H9 (cell line): ENCODE results near the gene CTPS1. TPM values are rescaled to one million over a fixed set of nuclear protein-coding genes. Genes with fewer than 3 reads are reported as not detected.

Experiments
- DNase-seq: peaks from one replicate; pipeline ENCODE4 v3.0.0-alpha.2; 2017
- H2AFZ ChIP-seq: one replicate; pipeline ENCODE4 v1.6.1; 2013; ENCODE audit warnings: mild to moderate bottlenecking, low read length, control low read depth, moderate library complexity
- H2AK5ac ChIP-seq: 2 replicates; pipeline ENCODE4 v1.6.1; 2013; ENCODE audit warnings: low read length, control low read depth, mixed read lengths; ENCODE audit not compliant: insufficient read length
- H2BK120ac ChIP-seq: one replicate; pipeline ENCODE4 v1.6.1; 2013; ENCODE audit warnings: low read depth, mild to moderate bottlenecking, low read length, control low read depth, inconsistent platforms; ENCODE audit not compliant: poor library complexity, severe bottlenecking
- H2BK12ac ChIP-seq: 2 replicates; pipeline ENCODE4 v1.6.1; 2013; ENCODE audit warnings: low read length, control low read depth, mixed read lengths, low read depth; ENCODE audit not compliant: insufficient read length
- H2BK15ac ChIP-seq: 2 replicates; pipeline ENCODE4 v1.6.1; 2013; ENCODE audit warnings: low read depth, low read length, control low read depth
- H2BK20ac ChIP-seq: one replicate; pipeline ENCODE4 v1.6.1; 2013; ENCODE audit warnings: low read depth, mild to moderate bottlenecking, low read length, control low read depth, inconsistent platforms; ENCODE audit not compliant: poor library complexity, severe bottlenecking
- H2BK5ac ChIP-seq: 2 replicates; pipeline ENCODE4 v1.6.1; 2013; ENCODE audit warnings: low read length, control low read depth, mixed read lengths; ENCODE audit not compliant: insufficient read length
- H3K14ac ChIP-seq: 2 replicates; pipeline ENCODE4 v1.6.1; 2013; ENCODE audit warnings: low read length, control low read depth; ENCODE audit not compliant: insufficient read depth
- H3K18ac ChIP-seq: 2 replicates; pipeline ENCODE4 v1.6.1; 2013; ENCODE audit warnings: low read depth, mild to moderate bottlenecking, mixed read lengths, low read length, control low read depth; ENCODE audit not compliant: insufficient read length
- H3K23ac ChIP-seq: 2 replicates; pipeline ENCODE4 v1.6.1; 2013; ENCODE audit warnings: low read length, control low read depth, mixed read lengths, low read depth; ENCODE audit not compliant: insufficient read length
- H3K23me2 ChIP-seq: 2 replicates; pipeline ENCODE4 v1.6.1; 2013; ENCODE audit warnings: low read depth, mild to moderate bottlenecking, mixed read lengths, low read length, control low read depth; ENCODE audit not compliant: insufficient read length, poor library complexity, severe bottlenecking
- H3K27ac ChIP-seq: 2 replicates; pipeline ENCODE4 v1.5.1; 2013; ENCODE audit warnings: low read length, control low read depth, mixed read lengths, low read depth; ENCODE audit not compliant: insufficient read length
- H3K27me3 ChIP-seq: 2 replicates; pipeline ENCODE4 v1.6.1; 2013; ENCODE audit warnings: low read length, control low read depth, inconsistent platforms; ENCODE audit not compliant: insufficient read depth
- H3K4ac ChIP-seq: 2 replicates; pipeline ENCODE4 v1.6.1; 2013; ENCODE audit warnings: low read depth, mild to moderate bottlenecking, control low read depth, inconsistent platforms, low read length, moderate library complexity
- H3K4me1 ChIP-seq: 2 replicates; pipeline ENCODE4 v1.6.1; 2013; ENCODE audit warnings: low read length, control low read depth, inconsistent platforms; ENCODE audit not compliant: insufficient read depth
- H3K4me2 ChIP-seq: 2 replicates; pipeline ENCODE4 v1.6.1; 2013; ENCODE audit warnings: low read length, control low read depth, mixed read lengths; ENCODE audit not compliant: insufficient read length, insufficient read depth
- H3K56ac ChIP-seq: 2 replicates; pipeline ENCODE4 v1.6.1; 2013; ENCODE audit warnings: low read depth, mild to moderate bottlenecking, mixed read lengths, low read length, control low read depth; ENCODE audit not compliant: insufficient read length
- H3K79me1 ChIP-seq: 2 replicates; pipeline ENCODE4 v1.6.1; 2013; ENCODE audit warnings: low read depth, mild to moderate bottlenecking, moderate library complexity, low read length, control low read depth, inconsistent platforms; ENCODE audit not compliant: insufficient read depth, poor library complexity, severe bottlenecking
- H3K79me2 ChIP-seq: 2 replicates; pipeline ENCODE4 v1.6.1; 2013; ENCODE audit warnings: low read length, control low read depth, inconsistent platforms; ENCODE audit not compliant: insufficient read depth
- H3K9ac ChIP-seq: 2 replicates; pipeline ENCODE4 v1.6.1; 2013; ENCODE audit warnings: low read length, control low read depth, mixed read lengths; ENCODE audit not compliant: insufficient read length; ENCODE audit errors: extremely low read depth
- H3K9me3 ChIP-seq: one replicate; pipeline ENCODE4 v1.6.1; 2013; ENCODE audit warnings: low read depth, low read length, inconsistent platforms; ENCODE audit not compliant: control insufficient read depth
- H3T11ph ChIP-seq: one replicate; pipeline ENCODE4 v1.6.1; 2013; ENCODE audit warnings: mild to moderate bottlenecking, low read length, control low read depth, inconsistent platforms
- H4K20me1 ChIP-seq: one replicate; pipeline ENCODE4 v1.6.1; 2013; ENCODE audit not compliant: control insufficient read depth, insufficient read length, insufficient read depth
- H4K5ac ChIP-seq: 2 replicates; pipeline ENCODE4 v1.6.1; 2013; ENCODE audit warnings: low read depth, mild to moderate bottlenecking, mixed read lengths, low read length, control low read depth; ENCODE audit not compliant: insufficient read length
- H4K8ac ChIP-seq: replicated peaks from 2 replicates; pipeline ENCODE4 v1.6.1; 2013; ENCODE audit warnings: low read length, control low read depth, mixed read lengths, low read depth; ENCODE audit not compliant: insufficient read length
- H4K91ac ChIP-seq: 2 replicates; pipeline ENCODE4 v1.6.1; 2013; ENCODE audit warnings: low read depth, mild to moderate bottlenecking, moderate library complexity, mixed read lengths, low read length, control low read depth; ENCODE audit not compliant: insufficient read length
- H3K27ac Mint-ChIP-seq, 3 experiments: 2 replicates in 2 of 3; 3 replicates in 1 of 3; pipeline ENCODE4 v1.8.0; 2020 to 2021; ENCODE audit warnings: mixed read lengths in 3 of 3, mild to moderate bottlenecking in 1 of 3, moderate library complexity in 1 of 3
- H3K27me3 Mint-ChIP-seq: 2 replicates; pipeline ENCODE4 v1.8.0; 2021; ENCODE audit warnings: low read depth, mild to moderate bottlenecking, moderate library complexity, mixed read lengths
- H3K36me3 Mint-ChIP-seq, 3 experiments: 2 replicates in 2 of 3; 3 replicates in 1 of 3; pipeline ENCODE4 v1.8.0; 2020 to 2021; ENCODE audit warnings: low read depth in 3 of 3, mixed read lengths in 3 of 3; ENCODE audit not compliant: insufficient read depth in 1 of 3
- H3K4me1 Mint-ChIP-seq, 2 experiments: 2 replicates each; pipeline ENCODE4 v1.8.0; 2020; ENCODE audit warnings: mixed read lengths in 2 of 2
- H3K4me3 Mint-ChIP-seq, 2 experiments: 2 replicates in 1 of 2; 3 replicates in 1 of 2; pipeline ENCODE4 v1.8.0; 2020 to 2021; ENCODE audit warnings: mild to moderate bottlenecking in 2 of 2, mixed read lengths in 2 of 2, moderate library complexity in 1 of 2
- H3K9me3 Mint-ChIP-seq, 2 experiments: 2 replicates in 1 of 2; 3 replicates in 1 of 2; pipeline ENCODE4 v1.8.0; 2020; ENCODE audit warnings: mild to moderate bottlenecking in 2 of 2, mixed read lengths in 2 of 2, moderate library complexity in 1 of 2
- WGBS: extraction: QIAGEN DNeasy Blood & Tissue Kit; methylation state at CpG from one replicate; pipeline ENCODE4 v1.1.7; 2013; ENCODE audit warnings: missing lambda C conversion rate, low lambda C conversion rate, mixed read lengths; ENCODE audit not compliant: insufficient read length; ENCODE audit errors: extremely low coverage; 5-methylcytosine and 5-hydroxymethylcytosine counted together
- total RNA-seq: library from RNA; stranded (reverse); gene quantifications from 2 replicates; pipeline ENCODE4 v1.2.1, GENCODE V29; 2021
- TF ChIP-seq, protein P1 (sequence below): fragments of 200-600 bp; sonication (generic); conservative IDR thresholded peaks from 3 replicates; pipeline ENCODE4 v1.8.0; 2021; ENCODE audit warnings: antibody characterized with exemption, mild to moderate bottlenecking

CTPS1 gene
- total RNA-seq, 1 experiment from 2014 or later = 105 TPM

DNA sequence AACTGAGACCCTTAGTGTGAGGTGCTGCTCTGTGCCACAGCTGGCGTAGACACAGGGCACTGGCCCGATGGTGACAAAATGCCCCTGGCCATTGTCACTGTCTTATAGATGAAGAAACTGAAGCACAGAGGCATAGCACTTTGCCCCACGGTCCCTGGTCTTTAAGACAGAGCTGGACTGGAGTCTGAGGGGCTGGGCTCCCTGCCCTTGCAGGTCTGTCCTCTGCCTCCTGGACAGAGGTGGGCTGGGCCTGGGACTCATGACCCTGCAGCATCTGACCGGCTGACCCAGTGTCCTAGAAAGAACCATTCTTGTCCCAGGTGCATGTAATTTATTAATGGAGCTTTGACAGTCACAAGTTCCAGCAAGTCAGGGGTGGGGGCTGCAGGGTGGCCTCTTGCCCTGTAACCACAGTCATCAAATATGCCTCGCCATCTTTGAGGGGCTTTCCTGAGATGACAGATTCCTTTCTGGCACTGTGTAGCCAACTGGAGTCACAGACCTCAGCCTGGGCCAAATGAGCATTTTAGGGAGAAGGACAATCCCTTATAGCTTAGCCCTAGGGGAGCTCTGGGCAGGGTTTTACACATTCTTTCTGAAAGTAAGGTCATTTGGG lies 35.9 kb downstream of the CTPS1 start:
- Histone ChIP-seq H3K9ac (no peak overlapping the region), H3K27ac (no peak overlapping the region), H3K79me2 (no peaks in the 10 kb centered on the region), H3K4me1 (no peaks in the 10 kb centered on the region), H3K18ac (no peak overlapping the region), H3K4ac (no peak overlapping the region), H3K23ac (no peak overlapping the region), H4K20me1 (no peaks in the 10 kb centered on the region), H3K23me2 (no peaks in the 10 kb centered on the region), H3K4me2 (no peak overlapping the region), H2AK5ac (no peak overlapping the region), H3K9me3 (no peaks in the 10 kb centered on the region), H3K56ac (no peak overlapping the region), H4K91ac (no peak overlapping the region), H4K8ac (no peak overlapping the region), H2AFZ (no peak overlapping the region), H4K5ac (no peak overlapping the region), H3K27me3 (no peaks in the 10 kb centered on the region), H2BK120ac (no peak overlapping the region), H2BK5ac (no peak overlapping the region), H2BK12ac (no peak overlapping the region), H3K79me1 (no peaks in the 10 kb centered on the region), H2BK20ac (no peak overlapping the region), H3K14ac (no peak overlapping the region), H3T11ph (no peak overlapping the region), H2BK15ac (no peak overlapping the region)
- Mint-ChIP-seq H3K4me3 (no peak overlapping the region), H3K4me1 (peaks cover 0 to 4% of the 10 kb centered on the region in 2 experiments; a peak in 1 of 4 replicates), H3K9me3 (no peaks in the 10 kb centered on the region), H3K27me3 (no peaks in the 10 kb centered on the region), H3K36me3 (peaks cover 31 to 79% (median 73%) of the 10 kb centered on the region in 3 experiments; a peak in 6 of 7 replicates), H3K27ac (no peak overlapping the region)
- TF ChIP-seq, protein P1, sequence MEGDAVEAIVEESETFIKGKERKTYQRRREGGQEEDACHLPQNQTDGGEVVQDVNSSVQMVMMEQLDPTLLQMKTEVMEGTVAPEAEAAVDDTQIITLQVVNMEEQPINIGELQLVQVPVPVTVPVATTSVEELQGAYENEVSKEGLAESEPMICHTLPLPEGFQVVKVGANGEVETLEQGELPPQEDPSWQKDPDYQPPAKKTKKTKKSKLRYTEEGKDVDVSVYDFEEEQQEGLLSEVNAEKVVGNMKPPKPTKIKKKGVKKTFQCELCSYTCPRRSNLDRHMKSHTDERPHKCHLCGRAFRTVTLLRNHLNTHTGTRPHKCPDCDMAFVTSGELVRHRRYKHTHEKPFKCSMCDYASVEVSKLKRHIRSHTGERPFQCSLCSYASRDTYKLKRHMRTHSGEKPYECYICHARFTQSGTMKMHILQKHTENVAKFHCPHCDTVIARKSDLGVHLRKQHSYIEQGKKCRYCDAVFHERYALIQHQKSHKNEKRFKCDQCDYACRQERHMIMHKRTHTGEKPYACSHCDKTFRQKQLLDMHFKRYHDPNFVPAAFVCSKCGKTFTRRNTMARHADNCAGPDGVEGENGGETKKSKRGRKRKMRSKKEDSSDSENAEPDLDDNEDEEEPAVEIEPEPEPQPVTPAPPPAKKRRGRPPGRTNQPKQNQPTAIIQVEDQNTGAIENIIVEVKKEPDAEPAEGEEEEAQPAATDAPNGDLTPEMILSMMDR = no peak
- WGBS = no CpG with 5 or more reads among the region's 5 CpGs
- no peak for DNase-seq
